GM03348 (cell line): ENCODE measurements around the gene ACTRT2.

Experiments
- DNase-seq: peaks from one replicate; pipeline ENCODE4 v3.0.0; 2012; ENCODE audit warnings: low spot score

Gene ACTRT2

GRCh38 chr1:3003039-3003940 is 18.0 kb upstream of the ACTRT2 start:
- no peak for DNase-seq

- no peak for DNase-seq
Measured at GRCh38 chr1:3003941-3004270, 17.4 kb upstream of the ACTRT2 start.

- no peak for DNase-seq
Measured at GRCh38 chr1:3004285-3005205, 16.7 kb upstream of the ACTRT2 start.

GRCh38 chr1:3005771-3006170 is 15.5 kb upstream of the ACTRT2 start:
- DNase-seq: no peak

GRCh38 chr1:3007298-3008147 is 13.7 kb upstream of the ACTRT2 start:
- DNase-seq: no peak

- no peak for DNase-seq
Measured at GRCh38 chr1:3009021-3009420, 12.2 kb upstream of the ACTRT2 start.

GRCh38 chr1:3009556-3009955 is 11.7 kb upstream of the ACTRT2 start:
- no peak for DNase-seq

- no peak for DNase-seq
Measured at GRCh38 chr1:3011127-3011526, 10.1 kb upstream of the ACTRT2 start.

GRCh38 chr1:3011631-3012455 is 9.4 kb upstream of the ACTRT2 start:
- no peak for DNase-seq

- DNase-seq: peak; percentile 87
Measured at GRCh38 chr1:3012456-3013291, 8.6 kb upstream of the ACTRT2 start.

GRCh38 chr1:3013371-3014049 is 7.8 kb upstream of the ACTRT2 start:
- no peak for DNase-seq

GRCh38 chr1:3014050-3014440 is 7.2 kb upstream of the ACTRT2 start:
- DNase-seq: no peak

GRCh38 chr1:3014443-3015268 is 6.6 kb upstream of the ACTRT2 start:
- no peak for DNase-seq

- no peak for DNase-seq
Measured at GRCh38 chr1:3015269-3015635, 6.0 kb upstream of the ACTRT2 start.

- no peak for DNase-seq
Measured at GRCh38 chr1:3015744-3016143, 5.5 kb upstream of the ACTRT2 start.

- no peak for DNase-seq
Measured at GRCh38 chr1:3016641-3017439, 4.4 kb upstream of the ACTRT2 start.

GRCh38 chr1:3017440-3018050 is 3.7 kb upstream of the ACTRT2 start:
- no peak for DNase-seq

GRCh38 chr1:3018051-3018471 is 3.2 kb upstream of the ACTRT2 start:
- DNase-seq: no peak
